HepG2 (cell line): ENCODE data around the gene VWCE. TPM values are rescaled to one million over a fixed set of nuclear protein-coding genes. Genes with fewer than 3 reads are reported as not detected.

Source experiments
- ATF7 ChIP-seq, 2 experiments: fragments of 450-650 bp in 1 of 2; sonication (generic) in 1 of 2; formaldehyde crosslinking in 1 of 2; IDR thresholded peaks; 2 replicates each; pipeline versions ENCODE4 v1.4.0 to v1.6.1; 2016 to 2020; ENCODE audit warnings: antibody characterized with exemption in 1 of 2, mild to moderate bottlenecking in 1 of 2, missing genetic modification reagents in 1 of 2
- FOXJ3 ChIP-seq: sonication (generic); formaldehyde crosslinking; IDR thresholded peaks from 2 replicates; pipeline ENCODE4 v1.4.0; 2020; ENCODE audit warnings: missing genetic modification reagents, mild to moderate bottlenecking, borderline replicate concordance
- GATAD2A ChIP-seq: IDR thresholded peaks from 2 replicates; pipeline ENCODE4 v1.6.1; 2016
- MAFF ChIP-seq: IDR thresholded peaks from 2 replicates; pipeline ENCODE4 v1.6.1; 2011; ENCODE audit warnings: low read depth, low read length, improper control_type of control experiment
- MAZ ChIP-seq, 2 experiments: sonication (generic) in 1 of 2; formaldehyde crosslinking in 1 of 2; IDR thresholded peaks; 2 replicates each; pipeline versions ENCODE4 v1.5.0 to v1.6.1; 2012 to 2020; ENCODE audit warnings: low read depth in 2 of 2, mild to moderate bottlenecking in 2 of 2, borderline replicate concordance in 1 of 2, improper control_type of control experiment in 1 of 2, low read length in 1 of 2, missing genetic modification reagents in 1 of 2, moderate library complexity in 1 of 2
- MEIS1 ChIP-seq: sonication (generic); formaldehyde crosslinking; IDR thresholded peaks from 2 replicates; pipeline ENCODE4 v1.9.0; 2021; ENCODE audit warnings: mild to moderate bottlenecking, missing genetic modification reagents, moderate library complexity, borderline replicate concordance
- SMC3 ChIP-seq: IDR thresholded peaks from 2 replicates; pipeline ENCODE4 v1.6.1; 2011; ENCODE audit warnings: low read length, improper control_type of control experiment
- SNAI1 ChIP-seq: sonication (generic); formaldehyde crosslinking; IDR thresholded peaks from 2 replicates; pipeline ENCODE4 v1.5.0; 2020; ENCODE audit warnings: mild to moderate bottlenecking, missing genetic modification reagents, borderline replicate concordance
- ZFP37 ChIP-seq: sonication (generic); formaldehyde crosslinking; IDR thresholded peaks from 2 replicates; pipeline ENCODE4 v1.4.0; 2020; ENCODE audit warnings: missing genetic modification reagents, borderline replicate concordance
- ZNF256 ChIP-seq: sonication (generic); formaldehyde crosslinking; conservative IDR thresholded peaks from 2 replicates; pipeline ENCODE4 v1.4.0; 2020; ENCODE audit warnings: missing genetic modification reagents
- ZNF264 ChIP-seq: sonication (generic); formaldehyde crosslinking; IDR thresholded peaks from 2 replicates; pipeline ENCODE4 v1.4.0; 2020; ENCODE audit warnings: missing genetic modification reagents
- ZNF281 ChIP-seq: sonication (generic); formaldehyde crosslinking; IDR thresholded peaks from 2 replicates; pipeline ENCODE4 v1.4.0; 2020; ENCODE audit warnings: missing genetic modification reagents, borderline replicate concordance
- ZNF687 ChIP-seq: sonication (generic); formaldehyde crosslinking; IDR thresholded peaks from 2 replicates; pipeline ENCODE4 v1.5.1; 2020; ENCODE audit warnings: mild to moderate bottlenecking, missing genetic modification reagents, moderate library complexity
- ZNF773 ChIP-seq: sonication (generic); formaldehyde crosslinking; IDR thresholded peaks from 2 replicates; pipeline ENCODE4 v1.4.0; 2020; ENCODE audit warnings: missing genetic modification reagents, borderline replicate concordance
- ZNF790 ChIP-seq: sonication (generic); formaldehyde crosslinking; IDR thresholded peaks from 2 replicates; pipeline ENCODE4 v1.8.0; 2022; ENCODE audit warnings: missing genetic modification reagents, mild to moderate bottlenecking, borderline replicate concordance
- ZSCAN12 ChIP-seq: sonication (generic); formaldehyde crosslinking; IDR thresholded peaks from 2 replicates; pipeline ENCODE4 v1.9.0; 2021; ENCODE audit warnings: mild to moderate bottlenecking, missing genetic modification reagents
- ZSCAN5A ChIP-seq: sonication (generic); formaldehyde crosslinking; IDR thresholded peaks from 2 replicates; pipeline ENCODE4 v1.8.0; 2022; ENCODE audit warnings: mild to moderate bottlenecking, missing genetic modification reagents, borderline replicate concordance
- polyA plus RNA-seq, 8 experiments: library from polyadenylated mRNA; depleted of rRNA in 3 of 8; stranded (reverse) in 7 of 8; unstranded in 1 of 8; fragments of >200 nt; fragmentation: Illumina TruSeq in 4 of 8; extraction: Trizol in 4 of 8; gene quantifications; 2 replicates each; pipeline versions ENCODE4 v1.2.1 to v1.2.3, GENCODE V29; 2011 to 2016; ENCODE audit warnings: low read depth in 4 of 8, missing spikeins in 1 of 8, mixed read lengths in 1 of 8; ENCODE audit not compliant: insufficient read depth in 1 of 8
- total RNA-seq, 5 experiments: library from RNA; depleted of rRNA; stranded (reverse); fragments of >200 nt; fragmentation: Illumina TruSeq; extraction: Trizol; gene quantifications; 2 replicates each; pipeline ENCODE4 v1.2.3, GENCODE V29; 2016; ENCODE audit warnings: low read depth in 1 of 5
- TF ChIP-seq, protein P1 (sequence below): IDR thresholded peaks from 2 replicates; pipeline ENCODE4 v1.6.1; 2018; ENCODE audit warnings: missing genetic modification reagents

Gene VWCE
- total and polyA plus RNA-seq, 2 of the 13 experiments (the other 11 are each of a cell fraction or from before 2014, with no cell fraction given): 27.6 to 58.3 TPM

- TF ChIP-seq ZNF687 (CRISPR knock-in tag): peak; percentile 99
- no peak for TF ChIP-seq MAFF
- peak; percentile 38; the same call in 1 of the 2 replicates for TF ChIP-seq FOXJ3 (CRISPR knock-in tag)
- no peak for TF ChIP-seq ZNF256 (CRISPR knock-in tag)
- TF ChIP-seq ZFP37 (CRISPR knock-in tag): no peak
- no peak for TF ChIP-seq ATF7 (IDR thresholded peaks at IDR 0.05)
- TF ChIP-seq ATF7 (CRISPR knock-in tag; IDR thresholded peaks at IDR 0.05): no peak
- no peak for TF ChIP-seq ZSCAN5A (CRISPR knock-in tag)
- TF ChIP-seq SMC3: no peak
- TF ChIP-seq ZNF281 (CRISPR knock-in tag): no peak
- TF ChIP-seq, protein P1, sequence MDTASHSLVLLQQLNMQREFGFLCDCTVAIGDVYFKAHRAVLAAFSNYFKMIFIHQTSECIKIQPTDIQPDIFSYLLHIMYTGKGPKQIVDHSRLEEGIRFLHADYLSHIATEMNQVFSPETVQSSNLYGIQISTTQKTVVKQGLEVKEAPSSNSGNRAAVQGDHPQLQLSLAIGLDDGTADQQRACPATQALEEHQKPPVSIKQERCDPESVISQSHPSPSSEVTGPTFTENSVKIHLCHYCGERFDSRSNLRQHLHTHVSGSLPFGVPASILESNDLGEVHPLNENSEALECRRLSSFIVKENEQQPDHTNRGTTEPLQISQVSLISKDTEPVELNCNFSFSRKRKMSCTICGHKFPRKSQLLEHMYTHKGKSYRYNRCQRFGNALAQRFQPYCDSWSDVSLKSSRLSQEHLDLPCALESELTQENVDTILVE (CRISPR knock-in tag): no peak
- TF ChIP-seq MEIS1: no peak
- TF ChIP-seq SNAI1 (CRISPR knock-in tag): no peak
- no peak for TF ChIP-seq ZNF773 (CRISPR knock-in tag)
- TF ChIP-seq ZSCAN12 (CRISPR knock-in tag): peak; percentile 49; the same call in 1 of the 2 replicates
- TF ChIP-seq MAZ (IDR thresholded peaks at IDR 0.05; ENCODE audit: borderline replicate concordance, low read depth, low read length): no peak
- 0 out of 2 replicates have a peak, but pooled peaks have one; percentile 30 for TF ChIP-seq MAZ (CRISPR knock-in tag; IDR thresholded peaks at IDR 0.05; ENCODE audit: low read depth)
- TF ChIP-seq ZNF790 (CRISPR knock-in tag): no peak
- TF ChIP-seq ZNF264 (CRISPR knock-in tag): peak; percentile 65; the same call in 1 of the 2 replicates
- peak; percentile 47; the same call in 1 of the 2 replicates for TF ChIP-seq GATAD2A (CRISPR knock-in tag)
Measured at GRCh38 chr11:61267437-61267841, 27.7 kb downstream of the VWCE start (continued).
